Ishikawa (cell line): ENCODE measurements around the gene CACNB4.

ENCODE experiments used
- CEBPB ChIP-seq: IDR thresholded peaks from 2 replicates; pipeline ENCODE4 v1.6.1; 2012
- EP300 ChIP-seq: IDR thresholded peaks from 2 replicates; pipeline ENCODE4 v1.6.1; 2012; ENCODE audit warnings: borderline replicate concordance
- MAX ChIP-seq: IDR thresholded peaks from 2 replicates; pipeline ENCODE4 v1.6.1; 2012
- REST ChIP-seq: IDR thresholded peaks from 2 replicates; pipeline ENCODE4 v1.6.1; 2012; ENCODE audit warnings: low read depth, mild to moderate bottlenecking
- TAF1 ChIP-seq: IDR thresholded peaks from 2 replicates; pipeline ENCODE4 v1.6.1; 2012; ENCODE audit warnings: low read depth, mild to moderate bottlenecking
- TCF12 ChIP-seq: IDR thresholded peaks from 2 replicates; pipeline ENCODE4 v1.6.1; 2012; ENCODE audit warnings: low read depth
- YY1 ChIP-seq: IDR thresholded peaks from 2 replicates; pipeline ENCODE4 v1.6.1; 2012; ENCODE audit warnings: low read depth

DNA sequence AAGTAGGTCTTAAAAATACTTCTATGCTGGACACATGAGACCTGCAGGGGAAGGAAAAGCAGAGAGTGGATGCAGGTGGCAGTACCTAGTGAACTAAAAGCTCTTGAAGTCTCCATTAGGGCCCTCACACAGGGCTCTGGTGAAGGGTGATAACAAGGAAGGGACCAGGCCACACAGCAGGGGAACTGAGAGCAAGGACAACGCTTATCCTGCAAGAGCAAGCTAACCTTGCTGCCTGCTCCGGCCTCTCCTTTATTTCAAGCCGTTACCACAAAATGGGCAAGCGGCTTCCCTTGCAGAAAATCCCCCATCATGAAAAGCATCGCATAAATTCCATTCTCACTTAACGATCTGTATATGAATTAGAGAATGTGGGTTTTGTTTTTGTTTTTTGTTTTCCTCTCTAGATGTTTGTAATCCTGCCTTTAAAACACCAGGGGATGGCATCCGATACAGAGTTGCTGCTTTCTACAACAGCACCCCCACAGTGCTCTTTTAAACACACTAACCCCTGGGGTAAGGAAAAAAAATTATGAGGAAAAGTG, 64.5 kb downstream of the CACNB4 start:
- TF ChIP-seq TCF12 = no peak
- no peak for TF ChIP-seq TAF1
- no peak for TF ChIP-seq MAX
- TF ChIP-seq EP300 = no peak
- TF ChIP-seq CEBPB = no peak
- no peak for TF ChIP-seq YY1
- TF ChIP-seq REST = no peak
